Mononuclear cell (primary cell): ENCODE results near the gene KCP. TPM values are rescaled to one million over a fixed set of nuclear protein-coding genes. Genes with fewer than 3 reads are reported as not detected.

Source experiments
- H3K27me3 ChIP-seq: 2 replicates; pipeline ENCODE4 v1.6.0; 2011; ENCODE audit warnings: low read length, control low read depth; ENCODE audit not compliant: insufficient read depth
- H3K4me1 ChIP-seq: 2 replicates; pipeline ENCODE4 v1.5.1; 2011; ENCODE audit warnings: mild to moderate bottlenecking, low read length, control low read depth; ENCODE audit not compliant: insufficient read depth
- H3K4me3 ChIP-seq: 2 replicates; pipeline ENCODE4 v1.5.1; 2011; ENCODE audit warnings: mild to moderate bottlenecking, low read length, moderate library complexity
- H3K9me3 ChIP-seq: 2 replicates; pipeline ENCODE4 v1.5.1; 2011; ENCODE audit warnings: low read depth, mild to moderate bottlenecking, control low read depth, low read length
- total RNA-seq: library from RNA; depleted of rRNA; stranded (reverse); fragments of >200 nt; gene quantifications from one replicate; pipeline ENCODE4 v1.2.3, GENCODE V29; 2012

Gene KCP
- total RNA-seq, 1 donor: 0.10 TPM

- H3K27me3 ChIP-seq: peaks cover 18% of the 10 kb centered on the region
- H3K4me1 ChIP-seq: no peaks in the 10 kb centered on the region
- H3K9me3 ChIP-seq: no peaks in the 10 kb centered on the region
- no peak overlapping the region for H3K4me3 ChIP-seq
These were observed 19.2 kb downstream of the KCP start for GRCh38 chr7:128891110-128891941.

- H3K27me3 ChIP-seq: peaks cover 18% of the 10 kb centered on the region
- H3K4me1 ChIP-seq: no peaks in the 10 kb centered on the region
- no peaks in the 10 kb centered on the region for H3K9me3 ChIP-seq
- no peak overlapping the region for H3K4me3 ChIP-seq
These were observed 20.0 kb downstream of the KCP start for GRCh38 chr7:128890306-128891109.

- H3K9me3 ChIP-seq: no peaks in the 10 kb centered on the region
- no peak overlapping the region for H3K4me3 ChIP-seq
- H3K4me1 ChIP-seq: no peaks in the 10 kb centered on the region
- peaks cover 18% of the 10 kb centered on the region for H3K27me3 ChIP-seq
These were observed 21.4 kb downstream of the KCP start for GRCh38 chr7:128889121-128889520.

- no peak overlapping the region for H3K4me3 ChIP-seq
- H3K9me3 ChIP-seq: no peaks in the 10 kb centered on the region
- H3K27me3 ChIP-seq: peaks cover 18% of the 10 kb centered on the region
- H3K4me1 ChIP-seq: no peaks in the 10 kb centered on the region
These were observed 21.8 kb downstream of the KCP start for GRCh38 chr7:128888756-128889095.

GRCh38 chr7:128888039-128888755, 22.3 kb downstream of the KCP start:
- Histone ChIP-seq H3K4me3 (no peak overlapping the region), H3K27me3 (peaks cover 18% of the 10 kb centered on the region), H3K4me1 (no peaks in the 10 kb centered on the region), H3K9me3 (no peaks in the 10 kb centered on the region)

GRCh38 chr7:128887169-128888038, 23.1 kb downstream of the KCP start:
- no peak overlapping the region for H3K4me3 ChIP-seq
- no peaks in the 10 kb centered on the region for H3K9me3 ChIP-seq
- peaks cover 18% of the 10 kb centered on the region for H3K27me3 ChIP-seq
- H3K4me1 ChIP-seq: no peaks in the 10 kb centered on the region

GRCh38 chr7:128886391-128887168, 23.9 kb downstream of the KCP start:
- Histone ChIP-seq H3K9me3 (no peaks in the 10 kb centered on the region), H3K27me3 (peaks cover 14% of the 10 kb centered on the region), H3K4me3 (no peak overlapping the region), H3K4me1 (no peaks in the 10 kb centered on the region)

- Histone ChIP-seq H3K4me1 (no peaks in the 10 kb centered on the region), H3K4me3 (no peak overlapping the region), H3K9me3 (no peaks in the 10 kb centered on the region), H3K27me3 (peaks cover 10% of the 10 kb centered on the region)
These were observed 24.9 kb downstream of the KCP start for GRCh38 chr7:128885370-128886187.

GRCh38 chr7:128884561-128885369, 25.7 kb downstream of the KCP start:
- Histone ChIP-seq H3K27me3 (peaks cover 5% of the 10 kb centered on the region), H3K9me3 (no peaks in the 10 kb centered on the region), H3K4me3 (no peak overlapping the region), H3K4me1 (no peaks in the 10 kb centered on the region)

GRCh38 chr7:128883622-128884448, 26.7 kb downstream of the KCP start:
- H3K9me3 ChIP-seq: no peaks in the 10 kb centered on the region
- H3K4me1 ChIP-seq: no peaks in the 10 kb centered on the region
- no peaks in the 10 kb centered on the region for H3K27me3 ChIP-seq
- H3K4me3 ChIP-seq: no peak overlapping the region

GRCh38 chr7:128882134-128882533, 28.4 kb downstream of the KCP start:
- H3K4me1 ChIP-seq: no peaks in the 10 kb centered on the region
- no peaks in the 10 kb centered on the region for H3K27me3 ChIP-seq
- H3K4me3 ChIP-seq: no peak overlapping the region
- H3K9me3 ChIP-seq: no peaks in the 10 kb centered on the region
